PFSK-1 (cell line): ENCODE measurements around the gene CPSF4L.

ENCODE experiments used
- FOXP2 ChIP-seq: optimal IDR thresholded peaks from 2 replicates; pipeline ENCODE3; 2011; ENCODE audit warnings: borderline replicate concordance, control low read depth, inconsistent platforms; ENCODE audit not compliant: insufficient read depth; ENCODE audit errors: extremely low read length, extremely low read depth
- POLR2AphosphoS5 ChIP-seq: IDR thresholded peaks from 2 replicates; pipeline ENCODE4 v1.6.1; 2012; ENCODE audit warnings: low read depth, mild to moderate bottlenecking, control low read depth, low read length, moderate library complexity
- REST ChIP-seq, 2 experiments: IDR thresholded peaks; 2 replicates each; pipeline versions ENCODE4 v1.6.1 to v1.8.0; 2011 to 2012; ENCODE audit warnings: low read depth in 2 of 2, low read length in 2 of 2, control low read depth in 1 of 2, inconsistent platforms in 1 of 2, mild to moderate bottlenecking in 1 of 2, moderate library complexity in 1 of 2; ENCODE audit not compliant: insufficient read depth in 1 of 2
- SIN3A ChIP-seq: IDR thresholded peaks from 2 replicates; pipeline ENCODE4 v1.6.1; 2012; ENCODE audit warnings: mild to moderate bottlenecking, low read length, moderate library complexity, borderline replicate concordance; ENCODE audit not compliant: insufficient read depth
- TAF1 ChIP-seq: IDR thresholded peaks from 2 replicates; pipeline ENCODE4 v1.6.1; 2012; ENCODE audit warnings: low read length, control low read depth, borderline replicate concordance; ENCODE audit not compliant: insufficient read depth

CPSF4L gene

DNA sequence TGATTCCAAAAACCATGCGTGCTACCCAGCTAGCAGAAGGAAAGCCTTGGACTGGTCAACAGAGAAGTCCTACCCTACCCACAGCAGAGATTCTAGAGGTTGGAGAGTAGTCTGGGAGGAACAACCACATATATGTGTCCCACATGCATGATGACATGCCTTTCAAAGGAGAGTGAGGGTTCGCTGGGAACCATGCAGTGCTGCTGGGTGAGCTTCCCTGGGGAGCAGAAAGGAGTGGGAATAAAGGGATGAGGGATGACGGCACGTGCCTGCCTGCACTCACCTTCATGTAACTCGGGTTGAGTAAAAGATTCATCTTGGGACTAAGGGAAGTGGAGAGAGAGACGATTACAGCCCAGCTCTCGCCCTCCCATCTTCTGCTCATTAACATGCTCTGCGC is 9.8 kb downstream of the CPSF4L start:
- no peak for TF ChIP-seq FOXP2
- TF ChIP-seq TAF1 = no peak
- no peak for TF ChIP-seq POLR2AphosphoS5
- TF ChIP-seq SIN3A = no peak
- no peak for TF ChIP-seq REST (IDR thresholded peaks at IDR 0.05; ENCODE audit: insufficient read depth in 1 of 2, low read depth in 2 of 2, low read length in 2 of 2)

DNA sequence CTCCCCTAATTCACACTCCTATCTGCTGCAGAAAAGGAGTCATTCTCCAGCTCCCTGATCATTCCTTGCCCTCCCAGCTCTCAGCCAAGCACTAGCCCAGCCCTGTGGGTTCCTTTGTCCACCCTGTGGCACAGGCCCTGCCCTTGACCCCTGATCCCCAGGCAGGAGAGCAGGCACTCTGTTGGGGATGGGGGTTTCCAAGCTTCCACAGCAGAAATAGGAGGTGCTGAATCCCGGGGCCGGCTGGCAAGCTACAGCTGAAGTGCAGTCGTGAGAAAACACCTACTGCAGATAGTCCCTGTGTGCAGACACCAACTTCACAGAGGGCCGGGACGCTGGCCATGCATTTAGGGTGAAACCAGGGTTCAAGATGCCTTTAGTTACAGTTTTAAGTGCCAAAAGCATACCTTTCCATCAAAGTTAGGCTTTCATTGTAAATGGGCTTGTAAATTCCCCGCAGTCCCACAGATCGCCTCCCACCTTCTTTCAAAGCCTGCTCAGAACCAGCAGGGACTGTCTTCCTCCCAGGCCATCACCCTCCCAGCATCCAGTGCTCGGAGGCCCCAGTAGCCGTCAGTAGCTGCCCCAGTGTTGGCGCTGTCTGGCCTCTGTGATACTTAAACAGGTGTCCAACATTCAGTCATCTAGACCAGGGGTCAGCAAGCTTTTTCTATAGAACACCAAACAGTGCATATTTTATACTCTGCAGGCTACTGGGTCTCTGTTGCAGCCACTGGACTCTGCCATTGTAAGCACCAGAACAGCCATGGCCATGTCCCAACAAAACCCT is 10.6 kb downstream of the CPSF4L start:
- TF ChIP-seq POLR2AphosphoS5 (no peak), REST (IDR thresholded peaks at IDR 0.05; ENCODE audit: insufficient read depth in 1 of 2, low read depth in 2 of 2, low read length in 2 of 2) (no peak), TAF1 (no peak), SIN3A (no peak), FOXP2 (no peak)

DNA sequence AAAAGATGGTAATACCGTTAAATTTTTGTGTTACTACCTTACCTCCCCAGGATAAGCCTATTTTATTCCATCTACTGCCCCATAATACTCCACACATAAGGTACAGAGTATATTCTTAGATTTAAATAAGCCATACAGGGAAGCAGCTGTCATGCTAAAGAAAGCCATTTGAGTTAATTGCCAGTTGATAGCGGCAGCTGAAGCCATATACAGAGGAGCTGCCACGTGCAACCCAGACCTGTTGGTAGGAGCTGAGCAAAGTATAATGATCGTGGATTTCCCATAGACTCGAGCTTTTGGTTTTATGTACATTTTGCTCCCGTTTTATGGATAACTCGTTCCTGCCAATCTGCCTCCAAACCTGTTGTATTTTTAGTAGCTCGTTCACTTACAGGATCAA is 12.0 kb downstream of the CPSF4L start:
- TF ChIP-seq POLR2AphosphoS5 (no peak), FOXP2 (no peak), TAF1 (no peak), SIN3A (no peak), REST (IDR thresholded peaks at IDR 0.05; ENCODE audit: insufficient read depth in 1 of 2, low read depth in 2 of 2, low read length in 2 of 2) (no peak)

DNA sequence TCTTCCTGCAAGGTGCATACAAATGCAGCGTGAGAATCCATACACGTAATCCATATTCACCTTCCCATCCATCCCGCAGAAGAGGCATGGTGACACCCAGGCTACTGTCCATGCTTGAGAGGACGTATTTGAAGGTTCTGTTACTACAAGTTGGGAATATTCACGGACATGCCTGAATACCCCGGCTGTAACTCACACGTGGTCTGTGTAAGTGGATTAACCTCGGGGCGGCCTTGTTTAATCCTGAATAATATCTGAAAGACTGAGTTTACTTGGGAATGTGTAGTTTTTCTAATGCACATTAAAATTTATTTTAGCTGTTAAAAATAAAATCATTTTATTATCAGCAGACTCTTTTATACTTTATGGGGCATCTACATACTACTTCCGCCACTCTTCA is 13.1 kb downstream of the CPSF4L start:
- TF ChIP-seq SIN3A = no peak
- TF ChIP-seq POLR2AphosphoS5 = no peak
- TF ChIP-seq REST (IDR thresholded peaks at IDR 0.05; ENCODE audit: insufficient read depth in 1 of 2, low read depth in 2 of 2, low read length in 2 of 2) = no peak
- TF ChIP-seq FOXP2 = no peak
- no peak for TF ChIP-seq TAF1

- TF ChIP-seq TAF1 (no peak), REST (IDR thresholded peaks at IDR 0.05; ENCODE audit: insufficient read depth in 1 of 2, low read depth in 2 of 2, low read length in 2 of 2) (no peak), POLR2AphosphoS5 (no peak), SIN3A (no peak), FOXP2 (no peak)
Measured at GRCh38 chr17:73247726-73248125, 14.0 kb downstream of the CPSF4L start.
